ENCODE data around the gene GPA33. TPM values are rescaled to one million over a fixed set of nuclear protein-coding genes. Genes with fewer than 3 reads are reported as not detected.

GPA33 gene
- total RNA-seq, 1 experiment from 2014 or later = not detected

DNA sequence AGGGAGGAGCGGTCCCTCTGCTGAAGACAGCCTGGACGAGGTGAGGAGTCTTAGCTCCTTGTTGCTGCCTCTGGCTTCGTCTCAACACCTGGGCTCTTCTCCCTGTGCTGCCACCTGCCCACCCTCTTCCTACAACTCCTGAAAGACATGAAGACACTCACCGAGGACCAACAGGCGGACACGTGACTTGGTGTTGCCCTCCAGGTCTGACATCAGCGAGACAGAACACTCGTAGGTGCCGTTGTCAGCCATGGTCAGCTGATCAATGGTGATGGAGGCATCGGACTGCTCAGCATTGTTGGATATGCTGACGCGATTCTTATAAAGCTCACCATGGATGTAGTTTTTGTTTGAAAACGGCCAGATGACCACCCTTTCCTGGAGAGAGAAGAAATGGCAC, 21.4 kb downstream of the GPA33 start:
- no peaks in the 10 kb centered on the region for H4K20me1 ChIP-seq (ENCODE audit: control insufficient read depth, insufficient read depth, insufficient read length)
- H2BK15ac ChIP-seq (ENCODE audit: low read depth, low read length) = no peak overlapping the region
- peaks cover 3% of the 10 kb centered on the region for H3K23me2 ChIP-seq (ENCODE audit: insufficient read length, low read depth, low read length, poor library complexity, severe bottlenecking)
- H3K23ac ChIP-seq (ENCODE audit: insufficient read length, low read depth, low read length) = no peak overlapping the region
- no peak overlapping the region for H4K91ac ChIP-seq (ENCODE audit: insufficient read length, low read depth, low read length)
- peaks cover 6 to 15% of the 10 kb centered on the region in 2 experiments for H3K4me1 Mint-ChIP-seq
- H3K79me2 ChIP-seq (ENCODE audit: insufficient read depth, low read length) = no peaks in the 10 kb centered on the region
- H2BK20ac ChIP-seq (ENCODE audit: low read depth, low read length, poor library complexity, severe bottlenecking) = no peak overlapping the region
- H3K27ac ChIP-seq (ENCODE audit: insufficient read length, low read depth, low read length) = no peak overlapping the region
- H3K9me3 ChIP-seq (ENCODE audit: control insufficient read depth, low read depth, low read length) = no peaks in the 10 kb centered on the region
- no peak overlapping the region for H3K9ac ChIP-seq (ENCODE audit: extremely low read depth, insufficient read length, low read length)
- H3K4ac ChIP-seq (ENCODE audit: low read depth, low read length) = no peak overlapping the region
- no peak for DNase-seq
- no peak overlapping the region for H2AK5ac ChIP-seq (ENCODE audit: insufficient read length, low read length)
- no peaks in the 10 kb centered on the region; the same call in none of the 2 replicates for H3K27me3 Mint-ChIP-seq (ENCODE audit: low read depth)
- TF ChIP-seq, protein P1, sequence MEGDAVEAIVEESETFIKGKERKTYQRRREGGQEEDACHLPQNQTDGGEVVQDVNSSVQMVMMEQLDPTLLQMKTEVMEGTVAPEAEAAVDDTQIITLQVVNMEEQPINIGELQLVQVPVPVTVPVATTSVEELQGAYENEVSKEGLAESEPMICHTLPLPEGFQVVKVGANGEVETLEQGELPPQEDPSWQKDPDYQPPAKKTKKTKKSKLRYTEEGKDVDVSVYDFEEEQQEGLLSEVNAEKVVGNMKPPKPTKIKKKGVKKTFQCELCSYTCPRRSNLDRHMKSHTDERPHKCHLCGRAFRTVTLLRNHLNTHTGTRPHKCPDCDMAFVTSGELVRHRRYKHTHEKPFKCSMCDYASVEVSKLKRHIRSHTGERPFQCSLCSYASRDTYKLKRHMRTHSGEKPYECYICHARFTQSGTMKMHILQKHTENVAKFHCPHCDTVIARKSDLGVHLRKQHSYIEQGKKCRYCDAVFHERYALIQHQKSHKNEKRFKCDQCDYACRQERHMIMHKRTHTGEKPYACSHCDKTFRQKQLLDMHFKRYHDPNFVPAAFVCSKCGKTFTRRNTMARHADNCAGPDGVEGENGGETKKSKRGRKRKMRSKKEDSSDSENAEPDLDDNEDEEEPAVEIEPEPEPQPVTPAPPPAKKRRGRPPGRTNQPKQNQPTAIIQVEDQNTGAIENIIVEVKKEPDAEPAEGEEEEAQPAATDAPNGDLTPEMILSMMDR (conservative IDR thresholded peaks at IDR 0.05) = no peak
- no peak overlapping the region for H3K4me3 Mint-ChIP-seq
- H3K56ac ChIP-seq (ENCODE audit: insufficient read length, low read depth, low read length) = no peak overlapping the region
- no peaks in the 10 kb centered on the region for H3K27me3 ChIP-seq (ENCODE audit: insufficient read depth, low read length)
- H3K4me2 ChIP-seq (ENCODE audit: insufficient read depth, insufficient read length, low read length) = no peak overlapping the region
- H3K36me3 Mint-ChIP-seq (ENCODE audit: insufficient read depth in 1 of 3, low read depth in 3 of 3) = no peaks in the 10 kb centered on the region
- H3K18ac ChIP-seq (ENCODE audit: insufficient read length, low read depth, low read length) = no peak overlapping the region
- no peak overlapping the region for H3T11ph ChIP-seq (ENCODE audit: low read length)
- no peak overlapping the region for H3K14ac ChIP-seq (ENCODE audit: insufficient read depth, low read length)
- no peak overlapping the region for H3K27ac Mint-ChIP-seq
- no peaks in the 10 kb centered on the region for H3K4me1 ChIP-seq (ENCODE audit: insufficient read depth, low read length)
- peak overlapping the region; percentile 19 for H4K8ac ChIP-seq (replicated peaks; ENCODE audit: insufficient read length, low read depth, low read length)
- no peak overlapping the region for H2BK5ac ChIP-seq (ENCODE audit: insufficient read length, low read length)
- H3K9me3 Mint-ChIP-seq = no peaks in the 10 kb centered on the region
- no peak overlapping the region for H2AFZ ChIP-seq (ENCODE audit: low read length)
- no peak overlapping the region for H2BK120ac ChIP-seq (ENCODE audit: low read depth, low read length, poor library complexity, severe bottlenecking)
- no peaks in the 10 kb centered on the region for H3K79me1 ChIP-seq (ENCODE audit: insufficient read depth, low read depth, low read length, poor library complexity, severe bottlenecking)
- H4K5ac ChIP-seq (ENCODE audit: insufficient read length, low read depth, low read length) = no peak overlapping the region
- no peak overlapping the region for H2BK12ac ChIP-seq (ENCODE audit: insufficient read length, low read depth, low read length)
- no CpG with 5 or more reads among the region's 13 CpGs for WGBS (ENCODE audit: extremely low coverage, insufficient read length, low lambda C conversion rate)
